ENCODE results near the gene ELP4. TPM values are rescaled to one million over a fixed set of nuclear protein-coding genes. Genes with fewer than 3 reads are reported as not detected.

The ELP4 gene
- total RNA-seq, 1 experiment from 2014 or later: 15.2 TPM

GRCh38 chr11:31478223-31478590, 31.4 kb upstream of the ELP4 start:
- Histone ChIP-seq H2AK5ac (ENCODE audit: insufficient read length, low read length) (no peak overlapping the region), H3K9me3 (ENCODE audit: control insufficient read depth, low read depth, low read length) (no peaks in the 10 kb centered on the region), H2BK15ac (ENCODE audit: low read depth, low read length) (no peak overlapping the region), H2BK12ac (ENCODE audit: insufficient read length, low read depth, low read length) (no peak overlapping the region), H4K91ac (ENCODE audit: insufficient read length, low read depth, low read length) (no peak overlapping the region), H3K23ac (ENCODE audit: insufficient read length, low read depth, low read length) (no peak overlapping the region), H3K18ac (ENCODE audit: insufficient read length, low read depth, low read length) (no peak overlapping the region), H3K27me3 (ENCODE audit: insufficient read depth, low read length) (no peaks in the 10 kb centered on the region), H4K8ac (replicated peaks; ENCODE audit: insufficient read length, low read depth, low read length) (no peak overlapping the region), H3K79me1 (ENCODE audit: insufficient read depth, low read depth, low read length, poor library complexity, severe bottlenecking) (no peaks in the 10 kb centered on the region), H3K14ac (ENCODE audit: insufficient read depth, low read length) (no peak overlapping the region), H3K9ac (ENCODE audit: extremely low read depth, insufficient read length, low read length) (no peak overlapping the region), H2BK120ac (ENCODE audit: low read depth, low read length, poor library complexity, severe bottlenecking) (no peak overlapping the region), H3K56ac (ENCODE audit: insufficient read length, low read depth, low read length) (no peak overlapping the region), H2BK5ac (ENCODE audit: insufficient read length, low read length) (no peak overlapping the region), H4K5ac (ENCODE audit: insufficient read length, low read depth, low read length) (no peak overlapping the region), H3K4ac (ENCODE audit: low read depth, low read length) (no peak overlapping the region), H3K79me2 (ENCODE audit: insufficient read depth, low read length) (no peaks in the 10 kb centered on the region), H3K27ac (ENCODE audit: insufficient read length, low read depth, low read length) (no peak overlapping the region), H2AFZ (ENCODE audit: low read length) (no peak overlapping the region), H3K23me2 (ENCODE audit: insufficient read length, low read depth, low read length, poor library complexity, severe bottlenecking) (no peaks in the 10 kb centered on the region), H3T11ph (ENCODE audit: low read length) (no peak overlapping the region), H3K4me1 (ENCODE audit: insufficient read depth, low read length) (no peaks in the 10 kb centered on the region), H2BK20ac (ENCODE audit: low read depth, low read length, poor library complexity, severe bottlenecking) (no peak overlapping the region), H4K20me1 (ENCODE audit: control insufficient read depth, insufficient read depth, insufficient read length) (no peaks in the 10 kb centered on the region), H3K4me2 (ENCODE audit: insufficient read depth, insufficient read length, low read length) (no peak overlapping the region)
- WGBS (ENCODE audit: extremely low coverage, insufficient read length, low lambda C conversion rate): no CpG with 5 or more reads among the region's 2 CpGs
- Mint-ChIP-seq H3K9me3 (no peaks in the 10 kb centered on the region; a peak in 1 of 5 replicates), H3K36me3 (ENCODE audit: insufficient read depth in 1 of 3, low read depth in 3 of 3) (peaks cover 0 to 6% (median 0%) of the 10 kb centered on the region in 3 experiments; a peak in 3 of 7 replicates), H3K27me3 (ENCODE audit: low read depth) (no peaks in the 10 kb centered on the region), H3K4me1 (peaks cover 2 to 8% of the 10 kb centered on the region in 2 experiments; a peak in 3 of 4 replicates), H3K27ac (no peak overlapping the region; a peak in 1 of 7 replicates), H3K4me3 (no peak overlapping the region)
- TF ChIP-seq, protein P1, sequence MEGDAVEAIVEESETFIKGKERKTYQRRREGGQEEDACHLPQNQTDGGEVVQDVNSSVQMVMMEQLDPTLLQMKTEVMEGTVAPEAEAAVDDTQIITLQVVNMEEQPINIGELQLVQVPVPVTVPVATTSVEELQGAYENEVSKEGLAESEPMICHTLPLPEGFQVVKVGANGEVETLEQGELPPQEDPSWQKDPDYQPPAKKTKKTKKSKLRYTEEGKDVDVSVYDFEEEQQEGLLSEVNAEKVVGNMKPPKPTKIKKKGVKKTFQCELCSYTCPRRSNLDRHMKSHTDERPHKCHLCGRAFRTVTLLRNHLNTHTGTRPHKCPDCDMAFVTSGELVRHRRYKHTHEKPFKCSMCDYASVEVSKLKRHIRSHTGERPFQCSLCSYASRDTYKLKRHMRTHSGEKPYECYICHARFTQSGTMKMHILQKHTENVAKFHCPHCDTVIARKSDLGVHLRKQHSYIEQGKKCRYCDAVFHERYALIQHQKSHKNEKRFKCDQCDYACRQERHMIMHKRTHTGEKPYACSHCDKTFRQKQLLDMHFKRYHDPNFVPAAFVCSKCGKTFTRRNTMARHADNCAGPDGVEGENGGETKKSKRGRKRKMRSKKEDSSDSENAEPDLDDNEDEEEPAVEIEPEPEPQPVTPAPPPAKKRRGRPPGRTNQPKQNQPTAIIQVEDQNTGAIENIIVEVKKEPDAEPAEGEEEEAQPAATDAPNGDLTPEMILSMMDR (conservative IDR thresholded peaks at IDR 0.05): no peak
- DNase-seq: no peak

All from H9 (cell line).